Measurements from ENCODE around the gene TENM4.

DNA sequence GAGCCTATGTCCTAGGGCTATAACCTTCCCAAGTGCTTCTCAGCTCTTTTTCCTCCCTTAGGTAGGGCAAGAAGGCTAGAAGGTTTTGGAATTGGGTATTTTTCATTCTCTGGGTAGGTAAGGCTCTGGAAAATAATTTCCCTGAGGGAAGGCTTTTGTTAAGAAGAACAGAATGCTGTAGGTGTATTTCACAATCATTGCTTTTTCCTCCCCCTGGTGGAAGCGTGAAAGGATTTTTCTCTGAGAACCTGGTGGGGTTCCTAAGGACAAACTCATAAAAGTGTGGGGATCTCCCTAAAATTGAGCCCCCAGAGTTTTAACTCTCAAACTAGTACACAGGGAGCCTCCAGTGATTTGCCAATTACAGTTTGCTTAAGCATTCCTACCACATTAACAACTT lies 825.1 kb downstream of the TENM4 start:
- TF ChIP-seq CTCF (IDR thresholded peaks at IDR 0.05) (no peak), POLR2A (IDR thresholded peaks at IDR 0.05) (no peak), EP300 (IDR thresholded peaks at IDR 0.05) (no peak), POLR2AphosphoS5 (IDR thresholded peaks at IDR 0.05) (no peak)
